Activated CD4-positive, alpha-beta T cell treated with anti-CD3 and anti-CD28 coated beads, Interleukin-2, amount 50 U/mL, for 24 hours (primary cell): ENCODE data around the gene EPGN.

ENCODE experiments used
- DNase-seq, 2 donors: peaks; one replicate each; pipeline ENCODE4 v3.0.0-alpha.2; 2020; ENCODE audit warnings: low read depth in 1 of 2, low spot score in 1 of 2

EPGN gene

GRCh38 chr4:74308215-74308614 is at the start of gene EPGN:
EPGN (plus strand) TSS chr4:74308470; CDS start chr4:74308534, 64 bp downstream.
- DNase-seq, result no peak

GRCh38 chr4:74258963-74259362 is 49.3 kb upstream of the EPGN start:
- no peak for DNase-seq

- DNase-seq, result no peak
Observed at GRCh38 chr4:74260036-74260435, 48.2 kb upstream of the EPGN start.

GRCh38 chr4:74262522-74262921 is 45.7 kb upstream of the EPGN start:
- DNase-seq, result no peak

GRCh38 chr4:74263551-74263950 is 44.7 kb upstream of the EPGN start:
- DNase-seq, result no peak

GRCh38 chr4:74266081-74266480 is 42.2 kb upstream of the EPGN start:
- no peak for DNase-seq

- DNase-seq, result no peak
Observed at GRCh38 chr4:74267998-74268606, 40.2 kb upstream of the EPGN start.

- no peak for DNase-seq
Observed at GRCh38 chr4:74268643-74269042, 39.6 kb upstream of the EPGN start.

- DNase-seq, result no peak
Observed at GRCh38 chr4:74278490-74278889, 29.8 kb upstream of the EPGN start.

GRCh38 chr4:74279716-74280115 is 28.6 kb upstream of the EPGN start:
- no peak for DNase-seq

- DNase-seq, result no peak
Observed at GRCh38 chr4:74282926-74283325, 25.3 kb upstream of the EPGN start.

GRCh38 chr4:74283614-74284013 is 24.7 kb upstream of the EPGN start:
- no peak for DNase-seq

- no peak for DNase-seq
Observed at GRCh38 chr4:74284053-74284452, 24.2 kb upstream of the EPGN start.

GRCh38 chr4:74287164-74287563 is 21.1 kb upstream of the EPGN start:
- DNase-seq, result no peak

GRCh38 chr4:74287791-74288190 is 20.5 kb upstream of the EPGN start:
- DNase-seq, result no peak

- no peak for DNase-seq
Observed at GRCh38 chr4:74291471-74291870, 16.8 kb upstream of the EPGN start.

- DNase-seq, result no peak
Observed at GRCh38 chr4:74292111-74292870, 16.0 kb upstream of the EPGN start.

- DNase-seq, result no peak
Observed at GRCh38 chr4:74293558-74293957, 14.7 kb upstream of the EPGN start.

- no peak for DNase-seq
Observed at GRCh38 chr4:74294681-74295080, 13.6 kb upstream of the EPGN start.

GRCh38 chr4:74297539-74297938 is 10.7 kb upstream of the EPGN start:
- no peak for DNase-seq

- no peak for DNase-seq
Observed at GRCh38 chr4:74304095-74304625, 4.1 kb upstream of the EPGN start.

GRCh38 chr4:74305000-74305399 is 3.3 kb upstream of the EPGN start:
- DNase-seq, result no peak

- no peak for DNase-seq
Observed at GRCh38 chr4:74307170-74307569, 1.1 kb upstream of the EPGN start.
